HG03342 (cell line): ENCODE measurements around the gene BIN2.
A peak's percentile ranks its signal among the peaks of the same experiment; 100 is the strongest.

Experiments used
- ATAC-seq: cut with Tn5 transposase; IDR thresholded peaks from one replicate; pipeline ENCODE4 v1.9.1; 2021; ENCODE audit warnings: mild to moderate bottlenecking, moderate library complexity; ENCODE audit not compliant: unreplicated experiment

BIN2 gene

GRCh38 chr12:51323966-51324895 is at the start of gene BIN2:
TSS of gene BIN2 (minus strand) at chr12:51324174. CDS start at chr12:51324102, 72 bp downstream.
- peak; percentile 51 for ATAC-seq

- no peak for ATAC-seq
Measured at GRCh38 chr12:51373187-51373586, 49.2 kb upstream of the BIN2 start.

DNA sequence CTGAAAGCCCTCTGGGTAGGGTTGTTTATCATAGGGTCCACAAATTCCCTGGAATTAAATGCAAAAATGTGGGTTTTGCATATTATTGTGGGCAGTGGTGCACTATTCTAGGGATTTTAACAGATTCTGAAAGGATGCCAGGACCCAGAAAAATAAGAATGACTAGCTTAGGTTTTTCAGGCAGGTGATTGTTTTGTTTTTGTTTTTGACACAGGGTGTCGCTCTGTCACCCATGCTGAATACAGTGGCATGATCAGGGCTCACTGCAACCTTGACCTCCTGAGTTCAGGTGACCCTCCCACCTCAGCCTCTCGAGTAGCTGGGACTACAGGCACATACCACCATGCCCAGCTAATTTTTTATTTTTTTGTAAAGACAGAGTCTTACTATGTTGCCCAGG is 48.0 kb upstream of the BIN2 start:
- no peak for ATAC-seq

- no peak for ATAC-seq
Measured at GRCh38 chr12:51371295-51371953, 47.5 kb upstream of the BIN2 start.

GRCh38 chr12:51370667-51371066 is 46.7 kb upstream of the BIN2 start:
- no peak for ATAC-seq

- no peak for ATAC-seq
Measured at GRCh38 chr12:51369581-51369980, 45.6 kb upstream of the BIN2 start.

DNA sequence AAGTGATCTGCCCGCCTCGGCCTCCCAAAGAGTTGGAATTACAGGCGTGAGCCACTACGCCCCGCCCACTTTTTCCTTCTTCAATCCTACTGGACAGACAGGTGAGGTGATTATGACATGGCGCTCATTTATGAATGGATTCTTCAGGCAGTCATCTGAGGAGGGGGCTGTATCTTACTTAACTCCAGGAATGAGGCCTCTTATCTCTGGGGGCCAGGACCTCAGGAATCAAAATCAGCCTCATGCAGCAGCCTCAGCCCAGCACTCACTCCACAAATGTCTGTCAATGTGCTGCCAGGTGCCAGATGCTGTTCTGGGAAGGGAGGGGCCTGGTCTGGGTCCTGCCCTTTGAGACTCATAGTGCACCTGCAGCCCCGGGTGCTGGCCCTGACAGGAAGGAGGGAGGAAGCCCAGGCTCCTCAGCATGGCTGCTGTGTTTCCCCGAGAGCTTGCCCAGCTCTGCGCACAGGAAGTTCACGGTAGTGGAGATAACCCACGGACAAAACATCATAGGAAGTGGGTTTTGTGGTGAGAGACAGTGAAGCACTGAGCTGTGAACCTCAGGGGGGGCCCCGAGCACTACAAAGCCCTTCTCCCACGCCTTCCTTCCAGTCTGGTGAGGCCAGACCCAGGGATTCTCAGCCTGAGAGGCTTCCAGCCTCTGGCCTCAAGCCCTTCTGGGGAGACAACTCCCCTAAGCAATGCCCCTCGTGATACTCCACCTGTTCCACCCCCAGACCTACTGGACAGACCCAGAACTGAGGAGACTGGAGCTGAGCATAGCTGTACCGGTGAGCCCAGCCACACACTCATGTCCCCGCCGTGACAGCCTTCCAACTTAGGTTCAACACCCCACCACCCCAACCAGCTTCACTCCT is 44.9 kb upstream of the BIN2 start:
- peak; percentile 98 for ATAC-seq

DNA sequence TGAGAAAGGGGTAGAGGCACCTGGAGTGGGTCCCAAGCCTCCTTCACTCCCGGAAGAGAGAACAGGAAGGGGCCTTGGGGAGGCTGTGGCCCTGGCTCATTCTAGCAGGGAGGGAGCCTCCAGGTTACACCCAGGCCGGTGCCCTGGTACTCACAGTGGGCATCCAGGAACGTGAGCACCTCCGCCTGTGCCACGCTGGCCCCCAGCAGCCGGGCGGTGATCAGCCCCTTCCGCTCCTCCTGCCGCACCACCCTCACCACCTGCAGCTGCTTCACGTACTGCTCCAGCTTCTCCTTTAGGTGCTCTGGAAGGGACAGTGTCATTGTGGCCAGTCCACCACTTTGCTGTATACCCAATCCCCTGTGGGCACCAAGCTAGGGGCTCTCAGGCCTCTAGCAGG is 41.3 kb upstream of the BIN2 start:
- ATAC-seq, result no peak

GRCh38 chr12:51364001-51364400 is 40.0 kb upstream of the BIN2 start:
- ATAC-seq, result no peak

DNA sequence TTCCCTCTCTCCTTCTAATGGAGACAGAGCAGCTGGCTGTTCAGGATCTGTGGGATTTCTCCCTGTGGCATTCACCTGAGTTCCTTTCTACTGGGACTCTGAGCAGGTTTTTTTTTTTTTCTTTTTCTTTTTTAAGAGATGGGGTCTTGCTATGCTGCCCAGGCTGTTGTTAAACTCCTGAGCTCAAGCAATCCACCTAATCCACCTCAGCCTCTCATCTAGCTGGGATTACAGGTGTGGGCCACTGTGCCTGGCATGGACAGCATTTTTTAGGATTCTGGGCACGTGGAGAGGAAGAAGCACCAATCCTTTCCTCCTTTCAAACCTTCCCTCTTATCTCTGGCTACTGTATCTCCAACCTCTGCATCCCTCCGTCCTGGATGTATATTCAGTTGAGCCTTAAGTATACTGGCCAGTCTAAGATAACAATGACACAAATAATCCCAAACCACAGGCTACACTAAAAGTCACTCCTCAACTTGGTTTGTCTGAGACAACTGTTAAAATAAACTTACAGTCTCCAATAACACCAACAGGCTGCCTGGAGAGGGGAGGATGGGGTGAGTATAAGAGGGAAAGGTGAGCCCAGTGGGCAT is 38.9 kb upstream of the BIN2 start:
- no peak for ATAC-seq

GRCh38 chr12:51362307-51362706 is 38.3 kb upstream of the BIN2 start:
- ATAC-seq, result no peak

- no peak for ATAC-seq
Measured at GRCh38 chr12:51361161-51362016, 37.4 kb upstream of the BIN2 start.

GRCh38 chr12:51360315-51360714 is 36.3 kb upstream of the BIN2 start:
- ATAC-seq, result no peak

DNA sequence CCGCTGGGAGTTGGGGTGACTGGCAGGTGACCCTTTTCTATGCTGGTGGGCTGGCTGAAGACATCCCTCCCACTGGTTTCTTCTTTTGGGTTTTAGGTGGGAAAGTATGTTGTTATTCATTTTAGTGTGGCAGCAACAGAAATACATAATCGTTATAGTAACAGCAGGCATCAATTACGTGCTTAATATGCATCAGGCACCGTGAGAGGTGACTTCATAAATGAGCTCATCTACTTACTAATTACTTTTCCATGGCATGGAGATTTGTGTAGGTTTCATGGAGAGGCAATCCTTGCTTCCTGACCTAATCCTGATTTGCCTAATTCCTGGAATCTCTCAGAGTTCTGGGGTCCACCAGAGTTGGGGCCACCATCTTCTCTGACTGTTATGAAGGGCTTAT is 35.9 kb upstream of the BIN2 start:
- no peak for ATAC-seq

GRCh38 chr12:51358496-51358895 is 34.5 kb upstream of the BIN2 start:
- ATAC-seq, result no peak

- no peak for ATAC-seq
Measured at GRCh38 chr12:51357374-51358047, 33.5 kb upstream of the BIN2 start.

DNA sequence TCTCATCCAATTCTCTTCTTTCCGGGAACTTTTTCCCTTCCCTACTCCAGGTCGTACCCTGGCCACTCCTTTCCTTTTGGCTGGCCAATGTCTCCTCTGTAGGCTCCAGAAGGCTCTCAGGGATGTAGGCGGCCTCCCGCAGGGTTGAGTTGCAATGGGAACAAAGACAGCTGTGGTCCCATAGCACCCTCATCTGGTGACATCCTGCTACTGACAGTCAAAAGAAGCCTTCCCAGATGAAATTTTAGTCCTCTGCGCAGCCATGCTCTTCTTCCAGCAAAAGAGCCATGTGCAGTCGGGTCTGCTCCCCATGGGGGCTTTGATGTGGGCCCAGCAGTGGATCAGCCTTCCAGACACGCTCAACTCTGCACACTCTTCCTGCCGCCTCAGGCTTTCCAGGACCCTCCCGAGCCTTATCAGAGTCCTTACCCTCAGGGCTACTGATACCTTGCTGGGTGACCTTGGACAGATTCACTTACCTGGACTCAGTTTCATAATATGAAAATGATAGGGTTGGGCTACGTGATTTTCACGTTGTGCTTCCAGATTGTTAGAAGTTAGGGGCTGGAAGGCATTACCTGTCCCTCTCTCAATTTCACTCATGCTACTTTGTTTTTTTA is 28.0 kb upstream of the BIN2 start:
- no peak for ATAC-seq

DNA sequence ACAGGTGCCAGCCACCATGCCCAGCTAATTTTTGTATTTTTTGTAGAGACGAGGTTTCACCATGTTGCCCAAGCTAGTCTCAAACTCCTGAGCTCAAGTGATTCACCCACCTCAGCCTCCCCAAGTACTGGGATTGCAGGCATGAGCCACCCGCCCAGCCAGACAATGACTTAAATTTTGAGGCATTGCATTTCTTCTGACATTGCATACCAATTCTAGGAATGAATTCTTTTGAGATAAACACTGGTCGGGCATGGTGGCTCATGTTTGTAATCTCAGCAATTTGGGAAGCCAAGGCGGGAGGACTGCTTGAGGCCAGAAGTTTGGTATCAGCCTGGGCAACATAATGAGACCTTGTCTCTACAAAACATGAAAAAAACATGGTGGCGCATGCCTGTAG is 25.1 kb upstream of the BIN2 start:
- no peak for ATAC-seq

DNA sequence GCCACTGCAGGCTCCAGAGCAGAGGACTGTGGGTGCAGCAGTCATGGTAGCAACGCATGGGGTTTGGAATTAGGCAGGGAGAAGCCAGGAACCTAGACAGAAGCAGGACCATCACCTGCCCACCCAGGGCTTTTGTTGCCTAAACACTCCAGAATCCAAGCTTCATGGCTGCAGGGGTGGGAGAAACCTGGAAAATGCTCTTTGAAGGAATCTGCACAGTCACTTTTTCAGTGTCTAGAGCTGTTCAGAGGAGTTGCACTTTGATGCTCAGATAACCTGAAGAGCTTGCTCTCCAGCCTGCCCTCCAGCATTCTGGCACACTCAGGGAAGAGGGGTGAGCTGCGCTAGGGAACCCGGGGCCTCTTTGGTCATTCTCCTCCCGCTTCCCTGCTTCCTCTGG is 24.1 kb upstream of the BIN2 start:
- no peak for ATAC-seq
